ENCODE results near the gene ACTL6A. TPM values are rescaled to one million over a fixed set of nuclear protein-coding genes. Genes with fewer than 3 reads are reported as not detected.

ACTL6A gene
- total and polyA plus RNA-seq, 4 donors: 14.9 to 29.4 (median 24.2) TPM

GRCh38 chr3:179541094-179541493 is 21.6 kb upstream of the ACTL6A start:
- no peaks in the 10 kb centered on the region for H3K4me1 ChIP-seq (ENCODE audit: control insufficient read depth in 4 of 4, insufficient read depth in 4 of 4, low read length in 3 of 4)
- TF ChIP-seq FOXA1 (IDR thresholded peaks at IDR 0.05): no peak
- no peak for TF ChIP-seq EGR1 (IDR thresholded peaks at IDR 0.05; ENCODE audit: low read depth in 2 of 2)
- no peak for TF ChIP-seq SP1 (IDR thresholded peaks at IDR 0.05)
- no peak for TF ChIP-seq FOXA2 (IDR thresholded peaks at IDR 0.05)
- no peak for TF ChIP-seq ATF3 (IDR thresholded peaks at IDR 0.05)
- no peak for TF ChIP-seq JUND (IDR thresholded peaks at IDR 0.05)
- TF ChIP-seq RAD21 (IDR thresholded peaks at IDR 0.05): no peak
- no peak for TF ChIP-seq HNF4A (conservative IDR thresholded peaks at IDR 0.05)
- TF ChIP-seq REST (IDR thresholded peaks at IDR 0.05): no peak
- no peak for TF ChIP-seq HNF4G (IDR thresholded peaks at IDR 0.05)
- TF ChIP-seq NR2F2 (IDR thresholded peaks at IDR 0.05): no peak
- no peak for TF ChIP-seq GABPA (IDR thresholded peaks at IDR 0.05 in 1 of 2, conservative IDR thresholded peaks at IDR 0.05 in 1 of 2)
- no peak for TF ChIP-seq CTCF (IDR thresholded peaks at IDR 0.05; ENCODE audit: low read depth, low read length, missing input control)
- TF ChIP-seq MAX (IDR thresholded peaks at IDR 0.05): no peak
- no peak for TF ChIP-seq TAF1 (conservative IDR thresholded peaks at IDR 0.05)
- no peak for TF ChIP-seq YY1 (IDR thresholded peaks at IDR 0.05)
- TF ChIP-seq ZBTB33 (IDR thresholded peaks at IDR 0.05): no peak
- TF ChIP-seq RXRA (IDR thresholded peaks at IDR 0.05): no peak
- no peaks in the 10 kb centered on the region for H3K9me3 ChIP-seq (ENCODE audit: control insufficient read depth in 4 of 4, low read length in 3 of 4)

More at GRCh38 chr3:179541094-179541493, 21.6 kb upstream of the ACTL6A start:
- DNase-seq (ENCODE audit: low spot score): no peak
- no peak overlapping the region for H3K4me3 ChIP-seq (ENCODE audit: low read depth in 1 of 3, low read length in 3 of 3)
- H3K27ac ChIP-seq (ENCODE audit: low read depth in 1 of 2, low read length in 2 of 2): no peak overlapping the region
- no peaks in the 10 kb centered on the region for H3K27me3 ChIP-seq (ENCODE audit: control insufficient read depth in 4 of 4, insufficient read depth in 4 of 4, low read length in 3 of 4)
- no peaks in the 10 kb centered on the region for H3K36me3 ChIP-seq (ENCODE audit: control insufficient read depth in 4 of 4, insufficient read depth in 3 of 4, low read depth in 1 of 4, low read length in 3 of 4)
- 84% methylated on average over 2 of the region's 2 CpGs for WGBS
- H3K9ac ChIP-seq (ENCODE audit: low read depth in 1 of 2, low read length in 2 of 2): no peak overlapping the region

All from liver (tissue), 9 donors.